Pulmonary artery endothelial cell (primary cell): Measurements from ENCODE around the gene HCFC1. TPM values are rescaled to one million over a fixed set of nuclear protein-coding genes. Genes with fewer than 3 reads are reported as not detected.

Experiments used
- DNase-seq: peaks from one replicate; pipeline ENCODE4 v3.0.0-alpha.2; 2011; ENCODE audit warnings: low read depth, low spot score
- total RNA-seq: library from RNA; depleted of rRNA; stranded (reverse); fragments of >200 nt; gene quantifications from 2 replicates; pipeline ENCODE4 v1.2.3, GENCODE V29; 2014

The HCFC1 gene
- total RNA-seq, 1 donor from 2014 or later, result 14.8 TPM

DNA sequence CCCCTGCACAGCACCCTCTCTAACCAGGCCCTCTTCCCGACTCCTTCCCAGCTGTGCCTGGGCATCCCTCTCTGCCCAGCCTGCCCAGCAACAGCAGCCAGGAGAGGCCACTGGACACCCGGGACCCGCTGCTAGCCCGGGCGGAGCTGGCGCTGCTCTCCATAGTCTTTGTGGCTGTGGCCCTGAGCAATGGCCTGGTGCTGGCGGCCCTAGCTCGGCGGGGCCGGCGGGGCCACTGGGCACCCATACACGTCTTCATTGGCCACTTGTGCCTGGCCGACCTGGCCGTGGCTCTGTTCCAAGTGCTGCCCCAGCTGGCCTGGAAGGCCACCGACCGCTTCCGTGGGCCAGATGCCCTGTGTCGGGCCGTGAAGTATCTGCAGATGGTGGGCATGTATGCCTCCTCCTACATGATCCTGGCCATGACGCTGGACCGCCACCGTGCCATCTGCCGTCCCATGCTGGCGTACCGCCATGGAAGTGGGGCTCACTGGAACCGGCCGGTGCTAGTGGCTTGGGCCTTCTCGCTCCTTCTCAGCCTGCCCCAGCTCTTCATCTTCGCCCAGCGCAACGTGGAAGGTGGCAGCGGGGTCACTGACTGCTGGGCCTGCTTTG lies 66.0 kb downstream of the HCFC1 start:
- DNase-seq, result no peak

DNA sequence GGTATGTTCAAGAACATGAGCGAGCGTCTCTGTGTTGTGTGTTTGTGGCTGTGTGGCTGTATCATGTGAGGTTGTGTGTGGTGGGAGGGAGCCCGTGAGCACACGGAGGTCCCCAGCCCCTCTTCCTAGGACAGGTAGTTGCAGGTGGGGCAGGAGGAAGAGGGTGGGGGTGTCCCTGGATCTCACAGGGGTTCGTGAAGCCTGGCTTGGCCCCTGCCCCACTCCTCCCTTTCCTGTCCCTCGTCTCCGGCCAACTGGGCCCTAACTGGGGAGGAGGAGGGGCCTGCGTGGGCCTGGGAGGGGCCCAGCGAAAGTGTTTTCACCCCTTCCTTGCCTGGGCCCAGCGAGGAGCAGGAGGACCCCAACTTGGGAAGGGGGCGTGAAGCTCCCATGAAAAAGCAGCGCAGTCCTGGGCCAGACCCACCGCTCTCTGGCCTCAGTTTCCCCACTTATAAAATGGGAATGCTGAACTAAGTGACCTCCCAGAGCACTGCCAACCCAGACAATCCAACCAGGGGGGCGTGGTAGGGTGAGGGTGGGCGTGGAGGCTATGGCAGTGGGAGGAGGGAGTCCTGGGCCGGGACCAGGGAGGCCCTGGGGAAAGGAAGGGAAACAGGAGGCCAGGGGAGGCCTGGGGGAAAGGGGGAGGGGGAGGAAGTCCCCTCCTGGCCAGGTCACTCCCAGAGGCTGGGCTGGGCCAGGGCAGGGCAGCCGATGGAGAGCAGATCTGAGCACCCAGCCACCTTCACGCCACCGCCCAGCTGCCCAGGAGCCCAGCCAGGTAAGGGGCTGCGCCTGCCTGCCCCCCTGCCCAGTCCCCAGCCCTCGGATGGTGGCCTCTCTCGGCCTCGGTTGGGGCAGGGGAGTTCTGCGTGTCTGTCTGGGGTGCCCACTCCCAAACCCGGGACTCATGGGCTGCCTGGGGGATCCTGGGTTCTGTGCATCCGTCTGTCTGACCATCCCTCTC lies 67.3 kb downstream of the HCFC1 start, which contains the start of gene AVPR2:
AVPR2 (plus strand) TSS at position 683 of the 967 bp plus-strand sequence. CDS start 473 bp downstream, outside the sequence.
- DNase-seq, result no peak

DNA sequence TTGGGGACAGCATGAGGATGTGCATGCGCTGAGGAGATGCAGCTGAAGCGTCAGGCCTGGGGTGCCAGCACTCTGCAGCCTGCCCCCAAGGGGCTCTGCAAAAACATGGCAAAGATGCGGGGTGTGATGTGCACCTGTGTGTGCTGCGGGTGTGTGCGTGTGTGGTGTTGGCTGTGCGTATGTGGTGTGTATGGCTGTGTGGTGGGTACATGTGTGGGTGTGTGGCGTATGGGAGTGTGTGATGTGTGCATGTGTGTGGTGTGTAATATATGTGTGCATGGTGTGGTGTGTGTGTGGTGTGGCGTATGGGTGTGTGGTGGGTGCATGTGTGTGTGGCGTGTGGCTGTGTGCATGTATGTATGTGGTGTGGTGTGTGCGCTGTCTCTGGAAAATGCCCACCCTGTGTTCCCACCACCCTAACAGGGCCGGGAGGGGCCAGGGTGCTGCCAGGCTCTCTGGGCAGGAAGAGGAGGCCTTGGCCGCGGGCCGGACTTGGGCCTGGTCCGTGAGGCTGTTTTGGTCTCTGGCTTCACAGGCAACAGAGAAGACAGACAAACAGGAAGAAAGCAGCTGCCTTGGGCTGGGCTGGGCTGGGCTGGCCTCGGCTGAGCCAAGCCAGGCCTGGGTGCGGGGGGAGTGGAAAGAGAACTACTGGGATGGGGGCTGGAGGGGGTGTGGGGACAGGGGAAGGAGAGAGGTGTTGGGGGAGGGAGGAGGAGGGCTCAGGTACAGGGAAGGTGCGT lies 68.2 kb downstream of the HCFC1 start:
- no peak for DNase-seq

DNA sequence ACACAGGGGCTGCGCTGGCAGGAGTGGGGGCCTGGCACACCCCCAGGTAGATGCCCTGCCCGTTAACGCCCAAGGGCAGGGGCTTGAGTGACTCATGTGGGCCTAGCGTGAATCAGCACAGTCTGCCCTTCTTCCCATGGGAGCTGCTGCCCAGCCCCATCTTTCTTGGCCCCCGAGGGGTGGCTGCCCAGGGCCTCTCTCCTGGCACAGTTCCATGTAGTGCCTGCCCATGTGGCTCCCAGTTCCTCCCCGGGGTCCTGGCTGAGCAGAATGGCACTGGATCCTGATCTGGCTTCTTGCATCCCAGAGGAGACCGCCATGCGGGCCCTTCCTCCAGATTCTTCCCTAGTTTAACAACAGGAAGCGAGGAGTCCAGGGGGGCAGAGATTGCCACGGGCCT lies 69.2 kb downstream of the HCFC1 start:
- DNase-seq, result no peak

DNA sequence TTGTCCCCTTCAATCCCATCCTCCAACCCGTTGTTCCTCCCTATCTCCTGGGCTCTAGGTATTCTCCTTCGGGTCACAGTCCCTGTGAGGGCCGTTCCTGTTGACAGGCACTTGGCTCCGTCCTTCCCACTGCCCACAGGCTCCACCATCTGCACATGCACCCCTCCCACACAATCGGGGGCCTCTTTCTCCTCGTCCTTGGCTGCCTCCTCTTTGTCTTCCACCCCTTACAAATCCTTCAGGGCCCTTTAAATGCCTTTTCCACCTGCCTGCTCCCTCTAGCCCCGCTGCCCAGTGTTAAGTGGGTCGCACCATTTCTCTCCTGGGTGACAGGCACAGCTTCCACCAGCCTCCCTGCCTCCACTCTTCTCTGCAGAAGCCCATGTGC lies 69.9 kb downstream of the HCFC1 start:
- no peak for DNase-seq

DNA sequence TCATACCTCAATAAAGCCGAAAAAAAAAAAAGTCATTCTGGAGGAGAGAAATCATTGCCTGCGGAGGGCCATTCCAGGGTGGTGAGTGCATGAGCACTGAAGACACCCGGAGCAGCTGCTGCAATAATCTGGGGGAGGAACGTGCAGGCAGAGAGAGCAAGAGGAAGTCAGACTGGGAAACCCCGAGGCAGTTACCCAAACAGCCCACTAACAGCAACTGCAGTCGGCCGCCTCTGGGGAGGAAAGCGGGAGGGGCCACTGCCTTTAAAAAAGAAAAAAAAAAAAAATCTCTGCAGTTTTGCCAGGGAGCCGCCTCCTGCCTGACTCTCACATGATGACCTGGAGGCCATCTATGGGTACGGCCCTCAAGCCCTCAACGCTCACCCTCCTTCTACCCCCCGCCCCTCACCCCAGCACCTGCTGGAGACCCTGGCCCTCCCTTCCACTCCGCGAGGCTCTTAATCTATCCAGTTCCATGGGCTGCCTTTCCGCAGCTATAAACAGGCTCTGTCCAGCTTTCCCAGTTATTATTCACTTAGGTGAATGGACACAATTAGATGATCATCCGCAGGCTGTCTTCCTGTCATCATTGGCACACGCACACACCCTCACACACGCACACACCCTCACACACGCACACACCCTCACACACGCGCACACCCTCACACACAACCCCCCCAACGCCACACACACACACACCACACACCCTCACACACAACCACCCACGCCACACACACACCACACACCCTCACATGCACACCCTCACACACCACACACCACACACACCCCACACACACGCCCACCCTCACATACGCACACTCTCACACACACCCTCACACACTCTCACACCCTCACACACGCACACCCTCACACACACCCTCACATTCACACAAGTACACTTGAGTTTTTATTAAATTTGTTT lies 70.5 kb downstream of the HCFC1 start:
- DNase-seq, result no peak

DNA sequence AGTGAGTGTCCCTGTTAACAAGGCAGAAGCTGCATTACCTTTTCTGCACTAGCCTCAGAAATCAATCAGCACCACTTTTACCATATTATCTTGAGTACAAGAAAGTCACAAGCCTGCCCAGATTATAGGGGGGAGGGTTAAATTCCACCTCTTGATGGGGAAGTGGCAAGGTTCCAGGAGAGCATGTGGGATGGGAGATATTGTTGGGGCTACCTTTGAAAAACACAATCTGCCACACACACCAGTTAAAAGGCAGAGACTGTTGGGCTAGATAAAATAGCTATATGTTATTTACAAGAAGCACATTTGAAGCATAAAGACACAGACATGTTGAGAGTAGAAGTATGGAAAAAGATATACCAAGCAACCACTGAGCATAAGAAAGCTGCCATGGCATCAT lies 73.7 kb downstream of the HCFC1 start:
- DNase-seq, result no peak

Other genes starting within 250 kb of the HCFC1 start
- 304 and 323 TPM in 2 replicates for gene BCAP31, start 247.4 kb downstream of the HCFC1 start, total RNA-seq
- 9.5 and 9.6 TPM in 2 replicates for gene ABCD1, start 247.0 kb downstream of the HCFC1 start, total RNA-seq
- gene PLXNB3, start 207.6 kb downstream of the HCFC1 start, total RNA-seq, result 3.9 and 5.5 TPM in 2 replicates
- under 0.01 and 0.07 TPM in 2 replicates for gene SRPK3, start 190.8 kb downstream of the HCFC1 start, total RNA-seq
- 41.1 and 58.8 TPM in 2 replicates for gene IDH3G, start 177.4 kb downstream of the HCFC1 start, total RNA-seq
- 86.6 and 152 TPM in 2 replicates for gene SSR4, start 177.2 kb downstream of the HCFC1 start, total RNA-seq
- gene PDZD4, start 141.3 kb downstream of the HCFC1 start, total RNA-seq, result 0.20 and 0.25 TPM in 2 replicates
- gene L1CAM, start 85.6 kb downstream of the HCFC1 start, total RNA-seq, result 0.11 and 0.13 TPM in 2 replicates
- 0.07 TPM in 1 of 2 replicates, not detected in the other for gene AVPR2, start 67.1 kb downstream of the HCFC1 start, total RNA-seq
- gene ARHGAP4, start 45.6 kb downstream of the HCFC1 start, total RNA-seq, result 26.5 and 37.0 TPM in 2 replicates
- gene NAA10, start 36.8 kb downstream of the HCFC1 start, total RNA-seq, result 97.3 and 113 TPM in 2 replicates
- gene RENBP, start 27.2 kb downstream of the HCFC1 start, total RNA-seq, result 4.9 and 8.5 TPM in 2 replicates
- 2.9 and 5.3 TPM in 2 replicates for gene TMEM187, start 936 bp upstream of the HCFC1 start, total RNA-seq
- gene IRAK1, start 48.1 kb upstream of the HCFC1 start, total RNA-seq, result 93.2 and 98.0 TPM in 2 replicates
- gene MECP2, start 125.9 kb upstream of the HCFC1 start, total RNA-seq, result 20.4 and 21.6 TPM in 2 replicates
- not detected in 2 replicates for gene OPN1LW, start 172.4 kb upstream of the HCFC1 start, total RNA-seq
- gene OPN1MW, start 210.8 kb upstream of the HCFC1 start, total RNA-seq, result not detected in 2 replicates
- gene OPN1MW2, start 247.9 kb upstream of the HCFC1 start, total RNA-seq, result not detected in 2 replicates